Right cardiac atrium (tissue), 5 donors: ENCODE data around the gene NTHL1. TPM values are rescaled to one million over a fixed set of nuclear protein-coding genes. Genes with fewer than 3 reads are reported as not detected.

Experiments used
- ATAC-seq, 2 donors: fragments of 200-7000 bp; cut with Tn5 transposase; one replicate each; pipeline versions ENCODE4 v1.8.0 to v1.9.1; 2020; ENCODE audit warnings: moderate library complexity in 2 of 2, mild to moderate bottlenecking in 1 of 2
- DNase-seq, 3 donors: peaks; one replicate each; pipeline ENCODE4 v3.0.0-alpha.2; 2020
- H3K27ac ChIP-seq: one replicate; pipeline ENCODE4 v1.5.1; 2013; ENCODE audit warnings: mild to moderate bottlenecking, low read length, control low read depth, moderate library complexity
- H3K27me3 ChIP-seq: one replicate; pipeline ENCODE4 v1.6.1; 2013; ENCODE audit not compliant: control insufficient read depth, insufficient read depth
- H3K4me1 ChIP-seq: one replicate; pipeline ENCODE4 v1.6.1; 2013; ENCODE audit warnings: low read length; ENCODE audit not compliant: control insufficient read depth, insufficient read depth
- H3K4me3 ChIP-seq: one replicate; pipeline ENCODE4 v1.5.1; 2013; ENCODE audit warnings: low read length, control low read depth
- H3K9me3 ChIP-seq: one replicate; pipeline ENCODE4 v1.6.1; 2013; ENCODE audit warnings: low read length; ENCODE audit not compliant: control insufficient read depth
- WGBS: extraction: QIAGEN DNeasy Blood & Tissue Kit; methylation state at CpG from one replicate; pipeline ENCODE4 v1.1.7; 2013; 5-methylcytosine and 5-hydroxymethylcytosine counted together
- intact Hi-C, 4 donors: fragments of 100-400 bp; cut with DNase I; formaldehyde crosslinking; loops; one replicate each; pipeline versions ENCODE4 v1.11.0 to v1.14.0; 2022 to 2023
- polyA plus RNA-seq: library from polyadenylated mRNA; stranded (reverse); fragments of 200-250 nt; gene quantifications from one replicate; pipeline ENCODE4 v1.2.3, GENCODE V29; 2013
- total RNA-seq, 4 donors: library from RNA; stranded (reverse); fragmentation: NEBNext Ultra II Directional; extraction: Animal tissue kit (Norgen Biotek cat#: 25700); gene quantifications; one replicate each; pipeline ENCODE4 v1.2.1, GENCODE V29; 2021
- donor health status: healthy with polysubstance abuse.
- donor health status: DM: no; HTN: yes; CAD: no.
- donor health status: DM: no; HTN: no; CAD: no.
- donor health status: DM: no; HTN: yes; CAD: no; lungs with severe emphysema.
- donor health status: DM: yes; HTN: yes; CAD: no.

The NTHL1 gene
- total and polyA plus RNA-seq, 5 donors = 4.3 to 21.3 (median 13.4) TPM

GRCh38 chr16:2061526-2061925, 13.9 kb upstream of the NTHL1 start:
- Histone ChIP-seq H3K9me3 (no peaks in the 10 kb centered on the region), H3K4me3 (no peak overlapping the region), H3K27me3 (no peaks in the 10 kb centered on the region), H3K27ac (no peak overlapping the region), H3K4me1 (no peaks in the 10 kb centered on the region)
- DNase-seq (no peak), ATAC-seq (no peak)
- 91% methylated on average over 13 of the region's 13 CpGs for WGBS
- intact Hi-C loops = no loop called here

GRCh38 chr16:2061023-2061422, 13.4 kb upstream of the NTHL1 start:
- intact Hi-C loops = no loop called here
- 94% methylated on average over 18 of the region's 18 CpGs for WGBS
- no peak for ATAC-seq
- no peak overlapping the region for H3K4me3 ChIP-seq
- no peaks in the 10 kb centered on the region for H3K4me1 ChIP-seq
- no peaks in the 10 kb centered on the region for H3K9me3 ChIP-seq
- H3K27me3 ChIP-seq = no peaks in the 10 kb centered on the region
- DNase-seq = no peak
- H3K27ac ChIP-seq = no peak overlapping the region

- no peaks in the 10 kb centered on the region for H3K4me1 ChIP-seq
- 88% methylated on average over 17 of the region's 17 CpGs for WGBS
- H3K27me3 ChIP-seq = no peaks in the 10 kb centered on the region
- ATAC-seq (no peak), DNase-seq (no peak)
- H3K27ac ChIP-seq = no peak overlapping the region
- H3K9me3 ChIP-seq = no peaks in the 10 kb centered on the region
- no peak overlapping the region for H3K4me3 ChIP-seq
- intact Hi-C loops = no loop called here
Observed at GRCh38 chr16:2060346-2060745, 12.7 kb upstream of the NTHL1 start.

GRCh38 chr16:2058872-2059271, 11.2 kb upstream of the NTHL1 start:
- DNase-seq = no peak
- no peak for ATAC-seq
- no peak overlapping the region for H3K4me3 ChIP-seq
- no peaks in the 10 kb centered on the region for H3K9me3 ChIP-seq
- intact Hi-C loops = no loop called here
- WGBS = 95% methylated on average over 10 of the region's 10 CpGs
- H3K4me1 ChIP-seq = no peaks in the 10 kb centered on the region
- H3K27me3 ChIP-seq = no peaks in the 10 kb centered on the region
- H3K27ac ChIP-seq = no peak overlapping the region

GRCh38 chr16:2058420-2058819, 10.8 kb upstream of the NTHL1 start:
- intact Hi-C loops = no loop called here
- no peaks in the 10 kb centered on the region for H3K4me1 ChIP-seq
- H3K9me3 ChIP-seq = no peaks in the 10 kb centered on the region
- no peaks in the 10 kb centered on the region for H3K27me3 ChIP-seq
- 85% methylated on average over 13 of the region's 13 CpGs for WGBS
- H3K27ac ChIP-seq = no peak overlapping the region
- DNase-seq = no peak
- H3K4me3 ChIP-seq = no peak overlapping the region
- no peak for ATAC-seq

GRCh38 chr16:2057438-2057837, 9.8 kb upstream of the NTHL1 start:
- Histone ChIP-seq H3K9me3 (no peaks in the 10 kb centered on the region), H3K27me3 (no peaks in the 10 kb centered on the region), H3K4me1 (no peaks in the 10 kb centered on the region), H3K27ac (no peak overlapping the region), H3K4me3 (no peak overlapping the region)
- ATAC-seq (no peak), DNase-seq (no peak)
- 90% methylated on average over 10 of the region's 10 CpGs for WGBS
- intact Hi-C loops = no loop called here

GRCh38 chr16:2056681-2057407, 9.2 kb upstream of the NTHL1 start:
- 82% methylated on average over 19 of the region's 19 CpGs for WGBS
- DNase-seq (no peak), ATAC-seq (no peak)
- intact Hi-C loops = no loop called here
- Histone ChIP-seq H3K27ac (no peak overlapping the region), H3K4me1 (no peaks in the 10 kb centered on the region), H3K4me3 (no peak overlapping the region), H3K27me3 (no peaks in the 10 kb centered on the region), H3K9me3 (no peaks in the 10 kb centered on the region)

GRCh38 chr16:2056077-2056476, 8.4 kb upstream of the NTHL1 start:
- WGBS = 62% methylated on average over 15 of the region's 15 CpGs
- ATAC-seq (peak in 1 of 2 donors; percentile 10), DNase-seq (no peak)
- Histone ChIP-seq H3K4me3 (no peak overlapping the region), H3K27ac (no peak overlapping the region), H3K4me1 (no peaks in the 10 kb centered on the region), H3K9me3 (no peaks in the 10 kb centered on the region), H3K27me3 (no peaks in the 10 kb centered on the region)
- intact Hi-C loops = no loop called here

GRCh38 chr16:2054543-2055245, 7.1 kb upstream of the NTHL1 start:
- intact Hi-C loops = no loop called here
- Histone ChIP-seq H3K27me3 (no peaks in the 10 kb centered on the region), H3K9me3 (no peaks in the 10 kb centered on the region), H3K4me1 (no peaks in the 10 kb centered on the region), H3K27ac (no peak overlapping the region), H3K4me3 (no peak overlapping the region)
- DNase-seq (no peak), ATAC-seq (no peak)
- WGBS = 91% methylated on average over 29 of the region's 29 CpGs

- no peak for ATAC-seq
- no peak overlapping the region for H3K27ac ChIP-seq
- 95% methylated on average over 17 of the region's 17 CpGs for WGBS
- H3K27me3 ChIP-seq = no peaks in the 10 kb centered on the region
- no peak for DNase-seq
- H3K4me1 ChIP-seq = no peaks in the 10 kb centered on the region
- no peak overlapping the region for H3K4me3 ChIP-seq
- intact Hi-C loops = no loop called here
- H3K9me3 ChIP-seq = no peaks in the 10 kb centered on the region
Observed at GRCh38 chr16:2053897-2054296, 6.3 kb upstream of the NTHL1 start.

- DNase-seq (no peak), ATAC-seq (no peak)
- Histone ChIP-seq H3K27me3 (no peaks in the 10 kb centered on the region), H3K27ac (no peak overlapping the region), H3K4me3 (no peak overlapping the region), H3K4me1 (no peaks in the 10 kb centered on the region), H3K9me3 (no peaks in the 10 kb centered on the region)
- intact Hi-C loops = no loop called here
- 96% methylated on average over 21 of the region's 21 CpGs for WGBS
Observed at GRCh38 chr16:2053211-2053610, 5.6 kb upstream of the NTHL1 start.
